Measurements from ENCODE around the gene OR52E1.

The OR52E1 gene

DNA sequence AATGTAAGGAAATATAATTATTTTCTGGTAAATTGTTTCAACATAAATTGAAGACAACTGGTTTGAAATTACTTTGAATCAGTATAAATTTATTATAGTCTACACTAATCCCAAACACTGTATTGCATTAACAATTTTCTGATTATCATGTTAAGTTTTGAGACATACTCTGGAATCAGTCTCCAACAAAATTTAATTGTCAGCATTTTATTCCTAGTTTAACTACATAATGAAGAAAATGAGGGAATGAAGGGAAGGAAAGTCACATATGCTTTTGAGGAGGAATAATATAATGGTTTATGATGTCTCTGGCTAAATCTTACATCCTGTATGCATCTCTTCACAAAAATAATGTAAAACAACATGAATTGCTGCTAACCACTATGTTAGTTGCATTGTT lies 14.2 kb downstream of the OR52E1 start:
- H3K4me3 ChIP-seq (ENCODE audit: control insufficient read depth in 1 of 7, extremely low read depth in 1 of 7, insufficient read depth in 4 of 7, low read depth in 2 of 7, low read length in 6 of 7): no peak overlapping the region
- H3K27me3 ChIP-seq (replicated peaks in 2 of 5; ENCODE audit: control insufficient read depth in 4 of 5, insufficient read depth in 5 of 5, low read length in 4 of 5): no peaks in the 10 kb centered on the region
- ChIA-PET CTCF (no interaction called here), POLR2A (no interaction called here)
- H3K27ac ChIP-seq (ENCODE audit: insufficient read depth in 1 of 2, low read depth in 1 of 2, low read length in 2 of 2, poor library complexity in 1 of 2, severe bottlenecking in 2 of 2): no peak overlapping the region
- DNase-seq: no peak
- H3K36me3 ChIP-seq (ENCODE audit: control insufficient read depth in 4 of 4, insufficient read depth in 4 of 4, low read length in 3 of 4): no peaks in the 10 kb centered on the region
- no peaks in the 10 kb centered on the region for H3K9me3 ChIP-seq (ENCODE audit: control extremely low read depth in 1 of 5, control insufficient read depth in 4 of 5, insufficient read depth in 2 of 5, low read depth in 1 of 5, low read length in 4 of 5)
- no peaks in the 10 kb centered on the region for H3K4me1 ChIP-seq (ENCODE audit: control extremely low read depth in 1 of 4, control insufficient read depth in 4 of 4, insufficient read depth in 4 of 4, low read length in 3 of 4)

GRCh38 chr11:5088556-5088955 lies 19.2 kb downstream of the OR52E1 start:
- DNase-seq: no peak
- no peak overlapping the region for H3K27ac ChIP-seq (ENCODE audit: insufficient read depth in 1 of 2, low read depth in 1 of 2, low read length in 2 of 2, poor library complexity in 1 of 2, severe bottlenecking in 2 of 2)
- H3K27me3 ChIP-seq (replicated peaks in 2 of 5; ENCODE audit: control insufficient read depth in 4 of 5, insufficient read depth in 5 of 5, low read length in 4 of 5): no peaks in the 10 kb centered on the region
- H3K9me3 ChIP-seq (ENCODE audit: control extremely low read depth in 1 of 5, control insufficient read depth in 4 of 5, insufficient read depth in 2 of 5, low read depth in 1 of 5, low read length in 4 of 5): no peaks in the 10 kb centered on the region
- CTCF ChIA-PET: no interaction called here
- H3K4me1 ChIP-seq (ENCODE audit: control extremely low read depth in 1 of 4, control insufficient read depth in 4 of 4, insufficient read depth in 4 of 4, low read length in 3 of 4): no peaks in the 10 kb centered on the region
- H3K4me3 ChIP-seq (ENCODE audit: control insufficient read depth in 1 of 7, extremely low read depth in 1 of 7, insufficient read depth in 4 of 7, low read depth in 2 of 7, low read length in 6 of 7): no peak overlapping the region
- no peaks in the 10 kb centered on the region for H3K36me3 ChIP-seq (ENCODE audit: control insufficient read depth in 4 of 4, insufficient read depth in 4 of 4, low read length in 3 of 4)
- POLR2A ChIA-PET: interaction anchor here (0.6 kb wide), 1 partner anchor 257 kb away, joined by 4 read pairs; no protein-coding TSS in a partner anchor

DNA sequence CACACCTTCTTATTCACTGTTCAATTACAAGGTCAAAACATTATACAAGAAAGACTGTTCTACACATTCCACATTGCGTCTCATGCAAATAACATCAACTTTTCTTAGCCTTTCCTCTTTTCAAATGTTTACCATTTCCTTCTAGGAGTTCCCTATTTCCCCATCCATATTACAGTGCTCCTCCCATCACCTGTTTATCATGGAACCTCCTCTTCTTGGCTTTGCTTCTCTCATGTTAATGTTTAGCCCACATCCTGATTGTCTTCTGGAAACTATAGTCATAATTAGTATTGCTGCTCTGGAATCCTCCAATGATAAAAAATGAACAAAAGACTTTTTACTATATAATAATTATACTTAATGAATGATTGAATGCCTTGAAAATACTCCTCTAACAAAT lies 21.3 kb downstream of the OR52E1 start:
- Histone ChIP-seq H3K27ac (ENCODE audit: insufficient read depth in 1 of 2, low read depth in 1 of 2, low read length in 2 of 2, poor library complexity in 1 of 2, severe bottlenecking in 2 of 2) (no peak overlapping the region), H3K27me3 (replicated peaks in 2 of 5; ENCODE audit: control insufficient read depth in 4 of 5, insufficient read depth in 5 of 5, low read length in 4 of 5) (no peaks in the 10 kb centered on the region), H3K4me1 (ENCODE audit: control extremely low read depth in 1 of 4, control insufficient read depth in 4 of 4, insufficient read depth in 4 of 4, low read length in 3 of 4) (no peaks in the 10 kb centered on the region), H3K9me3 (ENCODE audit: control extremely low read depth in 1 of 5, control insufficient read depth in 4 of 5, insufficient read depth in 2 of 5, low read depth in 1 of 5, low read length in 4 of 5) (no peaks in the 10 kb centered on the region), H3K36me3 (ENCODE audit: control insufficient read depth in 4 of 4, insufficient read depth in 4 of 4, low read length in 3 of 4) (no peaks in the 10 kb centered on the region), H3K4me3 (ENCODE audit: control insufficient read depth in 1 of 7, extremely low read depth in 1 of 7, insufficient read depth in 4 of 7, low read depth in 2 of 7, low read length in 6 of 7) (no peak overlapping the region)
- 100% methylated on average over 1 of the region's 1 CpG for WGBS (ENCODE audit: insufficient coverage)
- DNase-seq: no peak
- ChIA-PET POLR2A (interaction anchor here (0.6 kb wide), 1 partner anchor 16 kb away, joined by 3 read pairs; no protein-coding TSS in a partner anchor), CTCF (no interaction called here)

GRCh38 chr11:5092821-5093585 lies 23.6 kb downstream of the OR52E1 start:
- Histone ChIP-seq H3K9me3 (ENCODE audit: control extremely low read depth in 1 of 5, control insufficient read depth in 4 of 5, insufficient read depth in 2 of 5, low read depth in 1 of 5, low read length in 4 of 5) (no peaks in the 10 kb centered on the region), H3K4me1 (ENCODE audit: control extremely low read depth in 1 of 4, control insufficient read depth in 4 of 4, insufficient read depth in 4 of 4, low read length in 3 of 4) (no peaks in the 10 kb centered on the region), H3K27ac (ENCODE audit: insufficient read depth in 1 of 2, low read depth in 1 of 2, low read length in 2 of 2, poor library complexity in 1 of 2, severe bottlenecking in 2 of 2) (no peak overlapping the region), H3K27me3 (replicated peaks in 2 of 5; ENCODE audit: control insufficient read depth in 4 of 5, insufficient read depth in 5 of 5, low read length in 4 of 5) (no peaks in the 10 kb centered on the region), H3K36me3 (ENCODE audit: control insufficient read depth in 4 of 4, insufficient read depth in 4 of 4, low read length in 3 of 4) (no peaks in the 10 kb centered on the region), H3K4me3 (ENCODE audit: control insufficient read depth in 1 of 7, extremely low read depth in 1 of 7, insufficient read depth in 4 of 7, low read depth in 2 of 7, low read length in 6 of 7) (no peak overlapping the region)
- CTCF ChIA-PET: no interaction called here
- WGBS (ENCODE audit: insufficient coverage): 100% methylated on average over 4 of the region's 8 CpGs
- DNase-seq: no peak
- POLR2A ChIA-PET: no interaction called here

DNA sequence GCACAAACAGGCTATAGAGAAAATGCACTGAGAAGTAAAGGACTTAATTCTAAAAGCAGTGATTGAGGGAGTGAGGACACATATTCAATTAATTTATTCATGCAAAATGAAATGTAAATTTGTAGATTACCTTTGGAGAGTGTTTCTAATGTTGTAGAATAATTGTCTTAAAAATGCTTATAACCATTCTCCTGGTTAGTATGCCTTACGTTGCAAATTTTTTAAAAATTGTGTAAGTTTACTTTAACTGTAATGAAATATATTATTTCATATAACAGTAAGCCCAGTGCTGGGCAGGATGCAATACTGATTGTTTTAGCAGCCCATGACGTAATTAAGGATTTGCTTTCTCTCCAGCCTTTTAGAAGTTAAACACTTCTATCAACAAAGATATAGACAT lies 26.6 kb downstream of the OR52E1 start:
- H3K27me3 ChIP-seq (replicated peaks in 2 of 5; ENCODE audit: control insufficient read depth in 4 of 5, insufficient read depth in 5 of 5, low read length in 4 of 5): no peaks in the 10 kb centered on the region

GRCh38 chr11:5102246-5102645 lies 32.9 kb downstream of the OR52E1 start:
- no peaks in the 10 kb centered on the region for H3K4me1 ChIP-seq (ENCODE audit: control extremely low read depth in 1 of 4, control insufficient read depth in 4 of 4, insufficient read depth in 4 of 4, low read length in 3 of 4)
- ChIA-PET POLR2A (no interaction called here), CTCF (no interaction called here)
- no peaks in the 10 kb centered on the region for H3K9me3 ChIP-seq (ENCODE audit: control extremely low read depth in 1 of 5, control insufficient read depth in 4 of 5, insufficient read depth in 2 of 5, low read depth in 1 of 5, low read length in 4 of 5)
- peaks cover 0 to 5% (median 0%) of the 10 kb centered on the region in 5 experiments for H3K27me3 ChIP-seq (replicated peaks in 2 of 5; ENCODE audit: control insufficient read depth in 4 of 5, insufficient read depth in 5 of 5, low read length in 4 of 5)
- H3K4me3 ChIP-seq (ENCODE audit: control insufficient read depth in 1 of 7, extremely low read depth in 1 of 7, insufficient read depth in 4 of 7, low read depth in 2 of 7, low read length in 6 of 7): no peak overlapping the region
- 80% methylated on average over 1 of the region's 2 CpGs for WGBS (ENCODE audit: insufficient coverage)
- DNase-seq: no peak
- H3K27ac ChIP-seq (ENCODE audit: insufficient read depth in 1 of 2, low read depth in 1 of 2, low read length in 2 of 2, poor library complexity in 1 of 2, severe bottlenecking in 2 of 2): no peak overlapping the region
- no peaks in the 10 kb centered on the region for H3K36me3 ChIP-seq (ENCODE audit: control insufficient read depth in 4 of 4, insufficient read depth in 4 of 4, low read length in 3 of 4)

More for the DNA sequence above, 26.6 kb downstream of the OR52E1 start:
- Histone ChIP-seq H3K9me3 (ENCODE audit: control extremely low read depth in 1 of 5, control insufficient read depth in 4 of 5, insufficient read depth in 2 of 5, low read depth in 1 of 5, low read length in 4 of 5) (no peaks in the 10 kb centered on the region), H3K4me3 (ENCODE audit: control insufficient read depth in 1 of 7, extremely low read depth in 1 of 7, insufficient read depth in 4 of 7, low read depth in 2 of 7, low read length in 6 of 7) (no peak overlapping the region), H3K4me1 (ENCODE audit: control extremely low read depth in 1 of 4, control insufficient read depth in 4 of 4, insufficient read depth in 4 of 4, low read length in 3 of 4) (no peaks in the 10 kb centered on the region), H3K36me3 (ENCODE audit: control insufficient read depth in 4 of 4, insufficient read depth in 4 of 4, low read length in 3 of 4) (no peaks in the 10 kb centered on the region), H3K27ac (ENCODE audit: insufficient read depth in 1 of 2, low read depth in 1 of 2, low read length in 2 of 2, poor library complexity in 1 of 2, severe bottlenecking in 2 of 2) (no peak overlapping the region)
- CTCF ChIA-PET: no interaction called here
- POLR2A ChIA-PET: no interaction called here
- no peak for DNase-seq
- no CpG with 5 or more reads among the region's 2 CpGs for WGBS (ENCODE audit: insufficient coverage)

GRCh38 chr11:5103066-5103465 lies 33.7 kb downstream of the OR52E1 start:
- Histone ChIP-seq H3K36me3 (ENCODE audit: control insufficient read depth in 4 of 4, insufficient read depth in 4 of 4, low read length in 3 of 4) (no peaks in the 10 kb centered on the region), H3K4me1 (ENCODE audit: control extremely low read depth in 1 of 4, control insufficient read depth in 4 of 4, insufficient read depth in 4 of 4, low read length in 3 of 4) (no peaks in the 10 kb centered on the region), H3K27ac (ENCODE audit: insufficient read depth in 1 of 2, low read depth in 1 of 2, low read length in 2 of 2, poor library complexity in 1 of 2, severe bottlenecking in 2 of 2) (no peak overlapping the region), H3K9me3 (ENCODE audit: control extremely low read depth in 1 of 5, control insufficient read depth in 4 of 5, insufficient read depth in 2 of 5, low read depth in 1 of 5, low read length in 4 of 5) (no peaks in the 10 kb centered on the region), H3K4me3 (ENCODE audit: control insufficient read depth in 1 of 7, extremely low read depth in 1 of 7, insufficient read depth in 4 of 7, low read depth in 2 of 7, low read length in 6 of 7) (no peak overlapping the region), H3K27me3 (replicated peaks in 2 of 5; ENCODE audit: control insufficient read depth in 4 of 5, insufficient read depth in 5 of 5, low read length in 4 of 5) (peaks cover 0 to 5% (median 0%) of the 10 kb centered on the region in 5 experiments)
- ChIA-PET CTCF (no interaction called here), POLR2A (no interaction called here)
- no peak for DNase-seq

All from common myeloid progenitor, CD34-positive (primary cell).